ENCODE data around the gene PELO. TPM values are rescaled to one million over a fixed set of nuclear protein-coding genes. Genes with fewer than 3 reads are reported as not detected.

PELO gene
- total and polyA plus RNA-seq, 4 donors: 5.0 to 51.1 (median 35.6) TPM

DNA sequence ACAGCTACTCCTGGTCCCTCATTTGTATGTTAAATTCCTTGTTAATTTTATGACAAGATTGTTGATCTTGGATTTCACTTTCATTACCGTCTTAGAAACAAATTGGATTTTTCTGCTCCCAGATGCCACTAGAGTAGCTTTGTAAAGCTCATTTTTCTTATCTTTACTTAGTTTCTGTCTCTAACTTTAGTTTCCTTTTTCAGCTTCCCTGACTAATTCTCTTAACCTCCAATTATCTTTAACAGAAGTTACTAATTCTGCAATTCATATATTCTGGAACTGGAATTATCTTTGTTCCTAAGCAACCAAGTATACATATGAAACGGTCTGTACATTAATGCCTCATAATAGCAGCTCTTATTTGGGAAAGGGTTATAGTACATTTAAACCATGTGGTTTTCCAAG lies 16.7 kb downstream of the PELO start:
- H3K4me3 ChIP-seq: no peak overlapping the region
- peaks cover 4 to 42% (median 11%) of the 10 kb centered on the region in 5 donors for H3K4me1 ChIP-seq (ENCODE audit: control insufficient read depth in 5 of 5, insufficient read depth in 5 of 5, low read length in 5 of 5)
- ATAC-seq (ENCODE audit: insufficient read depth, low FRiP score): no peak
- H3K36me3 ChIP-seq (ENCODE audit: control insufficient read depth in 4 of 4, insufficient read depth in 4 of 4, low read length in 4 of 4): peaks cover 0 to 14% (median 5%) of the 10 kb centered on the region in 4 donors
- peak overlapping the region in 1 of 2 donors; percentile 61 for H3K9ac ChIP-seq (ENCODE audit: insufficient read depth in 1 of 2, low read length in 2 of 2)
- peak in 2 of 3 donors; percentile 52 to 73 for DNase-seq
- no peaks in the 10 kb centered on the region for H3K9me3 ChIP-seq (ENCODE audit: control insufficient read depth in 4 of 4, insufficient read depth in 3 of 4, low read length in 3 of 4)
- WGBS, 2 donors: 35 to 42% methylated on average over 2 of the region's 2 CpGs
- TF ChIP-seq CTCF (IDR thresholded peaks at IDR 0.05; ENCODE audit: control extremely low read depth, extremely low read depth): no peak
- no peaks in the 10 kb centered on the region for H3K27me3 ChIP-seq (ENCODE audit: control insufficient read depth in 3 of 3, insufficient read depth in 3 of 3, low read length in 2 of 3)
- no peak overlapping the region for H3K27ac ChIP-seq (ENCODE audit: low read depth in 1 of 2, low read length in 1 of 2)

DNA sequence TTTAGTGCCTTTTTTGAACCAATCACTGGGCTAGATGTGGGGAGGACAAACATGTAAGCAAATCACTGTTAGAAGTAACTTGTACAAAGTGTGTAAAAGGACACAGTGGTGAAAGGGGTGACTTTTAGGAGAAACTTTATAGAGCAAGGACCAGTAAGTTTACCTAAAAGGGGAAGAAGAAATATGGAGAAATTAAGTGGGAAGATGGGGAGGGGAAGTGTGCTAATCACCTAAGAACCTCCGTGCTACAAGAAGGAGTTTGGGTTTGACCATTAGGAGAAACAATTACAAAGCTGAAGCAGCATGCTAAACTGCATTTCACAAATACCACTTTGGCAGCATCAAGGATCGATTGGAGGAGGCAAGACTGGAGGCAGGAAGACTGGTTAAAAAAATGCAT lies 17.3 kb downstream of the PELO start:
- no peaks in the 10 kb centered on the region for H3K9me3 ChIP-seq (ENCODE audit: control insufficient read depth in 4 of 4, insufficient read depth in 3 of 4, low read length in 3 of 4)
- DNase-seq: peak in 1 of 3 donors; percentile 26
- H3K27ac ChIP-seq (ENCODE audit: low read depth in 1 of 2, low read length in 1 of 2): no peak overlapping the region
- WGBS, 2 donors: 23 to 43% methylated on average over 2 of the region's 2 CpGs
- H3K9ac ChIP-seq (ENCODE audit: insufficient read depth in 1 of 2, low read length in 2 of 2): no peak overlapping the region
- H3K27me3 ChIP-seq (ENCODE audit: control insufficient read depth in 3 of 3, insufficient read depth in 3 of 3, low read length in 2 of 3): no peaks in the 10 kb centered on the region
- H3K36me3 ChIP-seq (ENCODE audit: control insufficient read depth in 4 of 4, insufficient read depth in 4 of 4, low read length in 4 of 4): peaks cover 0 to 14% (median 5%) of the 10 kb centered on the region in 4 donors
- TF ChIP-seq CTCF (IDR thresholded peaks at IDR 0.05; ENCODE audit: control extremely low read depth, extremely low read depth): no peak
- H3K4me3 ChIP-seq: no peak overlapping the region
- no peak for ATAC-seq (ENCODE audit: insufficient read depth, low FRiP score)
- H3K4me1 ChIP-seq (ENCODE audit: control insufficient read depth in 5 of 5, insufficient read depth in 5 of 5, low read length in 5 of 5): peaks cover 7 to 42% (median 11%) of the 10 kb centered on the region in 5 donors

GRCh38 chr5:52805615-52806014 lies 17.9 kb downstream of the PELO start:
- Histone ChIP-seq H3K36me3 (ENCODE audit: control insufficient read depth in 4 of 4, insufficient read depth in 4 of 4, low read length in 4 of 4) (peaks cover 0 to 14% (median 5%) of the 10 kb centered on the region in 4 donors), H3K27ac (ENCODE audit: low read depth in 1 of 2, low read length in 1 of 2) (no peak overlapping the region), H3K4me3 (no peak overlapping the region), H3K27me3 (ENCODE audit: control insufficient read depth in 3 of 3, insufficient read depth in 3 of 3, low read length in 2 of 3) (no peaks in the 10 kb centered on the region), H3K4me1 (ENCODE audit: control insufficient read depth in 5 of 5, insufficient read depth in 5 of 5, low read length in 5 of 5) (peaks cover 7 to 39% (median 11%) of the 10 kb centered on the region in 5 donors), H3K9me3 (ENCODE audit: control insufficient read depth in 4 of 4, insufficient read depth in 3 of 4, low read length in 3 of 4) (no peaks in the 10 kb centered on the region), H3K9ac (ENCODE audit: insufficient read depth in 1 of 2, low read length in 2 of 2) (no peak overlapping the region)
- ATAC-seq (ENCODE audit: insufficient read depth, low FRiP score) (no peak), DNase-seq (no peak)
- no peak for TF ChIP-seq CTCF (IDR thresholded peaks at IDR 0.05; ENCODE audit: control extremely low read depth, extremely low read depth)
- 49 to 70% methylated on average over 2 of the region's 2 CpGs for WGBS, 2 donors

- ATAC-seq (ENCODE audit: insufficient read depth, low FRiP score): no peak
- H3K4me1 ChIP-seq (ENCODE audit: control insufficient read depth in 5 of 5, insufficient read depth in 5 of 5, low read length in 5 of 5): peaks cover 5 to 24% (median 11%) of the 10 kb centered on the region in 5 donors
Measured at GRCh38 chr5:52807037-52807436, 19.3 kb downstream of the PELO start.

More at GRCh38 chr5:52807037-52807436, 19.3 kb downstream of the PELO start:
- TF ChIP-seq CTCF (IDR thresholded peaks at IDR 0.05; ENCODE audit: control extremely low read depth, extremely low read depth): no peak
- no peaks in the 10 kb centered on the region for H3K9me3 ChIP-seq (ENCODE audit: control insufficient read depth in 4 of 4, insufficient read depth in 3 of 4, low read length in 3 of 4)
- no peak overlapping the region for H3K4me3 ChIP-seq
- H3K27ac ChIP-seq (ENCODE audit: low read depth in 1 of 2, low read length in 1 of 2): no peak overlapping the region
- no peaks in the 10 kb centered on the region for H3K27me3 ChIP-seq (ENCODE audit: control insufficient read depth in 3 of 3, insufficient read depth in 3 of 3, low read length in 2 of 3)
- H3K36me3 ChIP-seq (ENCODE audit: control insufficient read depth in 4 of 4, insufficient read depth in 4 of 4, low read length in 4 of 4): peaks cover 0 to 7% (median 2%) of the 10 kb centered on the region in 4 donors
- DNase-seq: peak in 1 of 3 donors; percentile 3
- H3K9ac ChIP-seq (ENCODE audit: insufficient read depth in 1 of 2, low read length in 2 of 2): no peak overlapping the region
